Ascending aorta (tissue), 2 donors: ENCODE measurements around the gene DUSP22. TPM values are rescaled to one million over a fixed set of nuclear protein-coding genes. Genes with fewer than 3 reads are reported as not detected.
"Not testable (repeated sequence)": the region's sequence is repeated elsewhere in the genome, so short reads cannot be mapped to it uniquely, and the experiment has no call there.

ENCODE experiments used
- DNase-seq, 2 donors: peaks; one replicate each; pipeline ENCODE4 v3.0.0-alpha.2; 2019; ENCODE audit warnings: low spot score in 2 of 2
- H3K27ac ChIP-seq, 2 donors: fragments of 200-600 bp; sonication (generic); one replicate each; pipeline ENCODE4 v1.5.1; 2016 to 2017; ENCODE audit warnings: mild to moderate bottlenecking in 1 of 2
- H3K27me3 ChIP-seq: fragments of 200-600 bp; sonication (generic); one replicate; pipeline ENCODE4 v1.5.1; 2017
- H3K36me3 ChIP-seq, 2 donors: fragments of 200-600 bp; sonication (generic); one replicate each; pipeline ENCODE4 v1.5.1; 2016
- H3K4me1 ChIP-seq, 2 donors: fragments of 200-600 bp; sonication (generic); one replicate each; pipeline ENCODE4 v1.5.1; 2016 to 2017; ENCODE audit warnings: mild to moderate bottlenecking in 1 of 2
- H3K4me3 ChIP-seq, 2 donors: fragments of 200-600 bp; sonication (generic); one replicate each; pipeline ENCODE4 v1.5.1; 2016 to 2017; ENCODE audit warnings: mild to moderate bottlenecking in 1 of 2
- H3K9me3 ChIP-seq, 2 donors: fragments of 200-600 bp; sonication (generic); one replicate each; pipeline ENCODE4 v1.5.1; 2016
- CTCF ChIP-seq, 3 experiments: fragments of 200-600 bp in 2 of 3; fragments of 450-650 bp in 1 of 3; sonication (generic) in 2 of 3; IDR thresholded peaks; one replicate each; pipeline ENCODE4 v1.5.1; 2016 to 2019; ENCODE audit warnings: antibody characterized with exemption in 3 of 3, mild to moderate bottlenecking in 1 of 3, moderate library complexity in 1 of 3
- intact Hi-C: fragments of 100-400 bp; cut with DNase I; formaldehyde crosslinking; loops from one replicate; pipeline ENCODE4 v1.15.1; 2023
- total RNA-seq: library from RNA; depleted of rRNA; stranded (reverse); fragments of >200 nt; gene quantifications from one replicate; pipeline ENCODE4 v1.1.0, GENCODE V29; 2016

DUSP22 gene
- total RNA-seq, 1 donor from 2014 or later = 216 TPM

DNA sequence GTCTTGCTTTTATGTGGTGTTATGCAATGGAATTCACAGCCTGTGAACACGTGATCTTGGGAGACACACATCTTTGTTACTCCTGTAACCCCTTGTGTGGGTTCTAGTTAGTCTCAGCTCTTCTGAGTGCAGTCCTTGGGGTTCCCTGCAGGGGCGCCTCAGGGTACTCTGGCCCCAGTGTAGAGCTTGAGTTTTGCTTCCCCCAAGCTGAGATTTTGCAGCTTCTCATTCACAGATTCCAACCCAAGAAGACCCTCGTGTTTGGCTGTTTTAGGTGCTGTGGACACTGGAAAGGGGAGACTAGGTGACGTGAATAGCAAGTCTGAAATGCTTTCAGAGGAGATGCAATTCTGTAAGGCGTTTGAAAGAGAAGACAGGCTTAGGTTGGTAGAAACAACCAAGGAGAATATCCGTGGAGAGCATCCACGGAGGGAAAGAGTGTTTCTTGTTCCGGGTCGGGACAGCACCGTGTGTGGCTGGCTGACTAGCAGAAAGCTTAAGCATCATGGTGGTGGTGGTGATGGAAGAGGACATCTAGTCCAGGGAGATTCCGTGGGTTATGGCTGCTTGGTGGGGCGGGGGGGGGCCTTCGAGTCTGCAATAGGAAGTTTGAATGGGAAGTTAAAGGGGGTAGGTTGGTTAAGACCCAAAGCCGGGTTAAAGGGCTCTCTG, 30.1 kb downstream of the DUSP22 start:
- no peaks in the 10 kb centered on the region for H3K36me3 ChIP-seq
- TF ChIP-seq CTCF (IDR thresholded peaks at IDR 0.05) = no peak
- intact Hi-C loops = no loop called here
- no peak overlapping the region for H3K4me3 ChIP-seq
- no peaks in the 10 kb centered on the region for H3K9me3 ChIP-seq
- no peak overlapping the region for H3K27ac ChIP-seq
- no peaks in the 10 kb centered on the region for H3K27me3 ChIP-seq
- DNase-seq = no peak
- H3K4me1 ChIP-seq = peaks cover 0 to 2% of the 10 kb centered on the region in 2 donors

- no peak for DNase-seq
- no peak for TF ChIP-seq CTCF (IDR thresholded peaks at IDR 0.05)
- H3K36me3 ChIP-seq = no peaks in the 10 kb centered on the region
- peaks cover 3 to 8% of the 10 kb centered on the region in 2 donors for H3K4me1 ChIP-seq
- no peaks in the 10 kb centered on the region for H3K9me3 ChIP-seq
- no peak overlapping the region for H3K27ac ChIP-seq
- no peaks in the 10 kb centered on the region for H3K27me3 ChIP-seq
- H3K4me3 ChIP-seq = no peak overlapping the region
- intact Hi-C loops = no loop called here
Observed at GRCh38 chr6:322940-323729, 30.8 kb downstream of the DUSP22 start.

DNA sequence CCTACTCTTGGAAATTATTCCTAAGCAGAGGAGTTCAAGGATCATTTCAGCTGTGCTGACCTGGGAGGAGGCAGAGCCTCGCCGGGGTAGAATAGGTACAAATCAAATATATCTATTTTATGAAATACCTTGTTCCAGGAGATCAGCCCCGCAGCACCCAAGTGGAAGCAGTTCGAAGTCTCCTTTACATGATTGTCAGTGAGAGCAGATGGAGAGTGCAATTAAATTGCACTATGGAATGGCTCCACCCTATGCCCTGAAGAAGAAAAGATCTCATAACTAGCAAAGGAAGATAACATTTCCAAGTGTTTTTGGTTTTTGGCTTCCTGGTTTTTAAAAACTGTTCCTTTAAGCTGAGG, 31.4 kb downstream of the DUSP22 start:
- no peak for TF ChIP-seq CTCF (IDR thresholded peaks at IDR 0.05)

DNA sequence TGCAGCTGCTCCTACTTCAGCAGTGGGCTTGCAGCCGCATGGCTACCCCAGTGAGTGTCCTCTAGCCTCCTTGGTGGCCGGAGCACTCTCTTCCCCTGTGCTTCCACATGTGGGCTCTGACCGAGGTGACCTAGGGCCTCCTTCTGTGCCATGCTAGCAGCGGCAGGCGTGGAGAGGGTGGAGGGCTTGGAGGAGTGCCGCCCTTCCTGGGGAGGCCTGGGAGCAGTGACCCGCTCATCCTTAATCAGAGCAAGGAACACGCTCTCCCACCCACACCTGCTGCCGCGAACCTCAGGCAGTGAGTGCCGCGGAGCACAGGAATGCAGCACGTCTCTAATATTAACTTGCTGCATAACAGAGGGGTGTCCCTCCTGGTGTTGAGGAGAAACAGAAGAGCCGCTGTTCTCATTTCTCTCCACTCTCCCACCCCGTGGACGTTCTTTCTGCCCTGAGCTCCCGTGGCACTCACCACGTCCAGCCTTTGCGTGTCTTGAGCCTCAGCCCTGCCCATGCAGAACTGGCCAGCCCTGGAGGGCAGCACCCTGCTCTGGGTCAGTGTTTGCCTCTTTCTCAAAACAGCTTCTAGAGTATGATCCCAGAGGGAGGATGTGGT, 31.9 kb downstream of the DUSP22 start:
- intact Hi-C loops = no loop called here
- no peaks in the 10 kb centered on the region for H3K36me3 ChIP-seq
- H3K9me3 ChIP-seq = no peaks in the 10 kb centered on the region
- no peak for TF ChIP-seq CTCF (IDR thresholded peaks at IDR 0.05)
- H3K27me3 ChIP-seq = no peaks in the 10 kb centered on the region
- no peak overlapping the region for H3K4me3 ChIP-seq
- peaks cover 3 to 8% of the 10 kb centered on the region in 2 donors for H3K4me1 ChIP-seq
- H3K27ac ChIP-seq = no peak overlapping the region
- no peak for DNase-seq

More for the DNA sequence above, 31.4 kb downstream of the DUSP22 start:
- Histone ChIP-seq H3K36me3 (no peaks in the 10 kb centered on the region), H3K4me3 (no peak overlapping the region), H3K27ac (no peak overlapping the region), H3K9me3 (no peaks in the 10 kb centered on the region), H3K27me3 (no peaks in the 10 kb centered on the region), H3K4me1 (peaks cover 3 to 8% of the 10 kb centered on the region in 2 donors)
- no peak for DNase-seq
- intact Hi-C loops = no loop called here

GRCh38 chr6:324729-325125, 32.4 kb downstream of the DUSP22 start:
- no peaks in the 10 kb centered on the region for H3K36me3 ChIP-seq
- no peaks in the 10 kb centered on the region for H3K27me3 ChIP-seq
- peaks cover 3 to 8% of the 10 kb centered on the region in 2 donors for H3K4me1 ChIP-seq
- H3K9me3 ChIP-seq = no peaks in the 10 kb centered on the region
- no peak for TF ChIP-seq CTCF (IDR thresholded peaks at IDR 0.05)
- intact Hi-C loops = no loop called here
- no peak overlapping the region for H3K4me3 ChIP-seq
- no peak for DNase-seq
- no peak overlapping the region for H3K27ac ChIP-seq

DNA sequence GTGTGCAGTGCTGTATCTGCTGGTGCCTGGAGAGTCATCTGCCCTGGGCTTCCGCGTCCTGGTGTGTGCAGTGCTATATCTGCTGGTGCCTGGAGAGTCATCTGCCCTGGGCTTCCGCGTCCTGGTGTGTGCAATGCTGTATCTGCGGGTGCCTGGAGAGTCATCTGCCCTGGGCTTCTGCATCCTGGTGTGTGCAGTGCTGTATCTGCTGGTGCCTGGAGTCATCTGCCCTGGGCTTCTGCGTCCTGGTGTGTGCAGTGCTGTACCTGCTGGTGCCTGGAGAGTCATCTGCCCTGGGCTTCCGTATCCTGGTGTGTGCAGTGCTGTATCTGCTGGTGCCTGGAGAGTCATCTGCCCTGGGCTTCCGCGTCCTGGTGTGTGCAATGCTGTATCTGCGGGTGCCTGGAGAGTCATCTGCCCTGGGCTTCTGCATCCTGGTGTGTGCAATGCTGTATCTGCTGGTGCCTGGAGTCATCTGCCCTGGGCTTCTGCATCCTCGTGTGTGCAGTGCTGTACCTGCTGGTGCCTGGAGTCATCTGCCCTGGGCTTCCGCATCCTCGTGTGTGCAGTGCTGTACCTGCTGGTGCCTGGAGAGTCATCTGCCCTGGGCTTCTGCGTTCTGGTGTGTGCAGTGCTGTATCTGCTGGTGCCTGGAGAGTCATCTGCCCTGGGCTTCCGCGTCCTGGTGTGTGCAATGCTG, 33.0 kb downstream of the DUSP22 start:
- DNase-seq, H3K27ac ChIP-seq, intact Hi-C loops, H3K36me3 ChIP-seq, H3K4me1 ChIP-seq, H3K27me3 ChIP-seq, H3K4me3 ChIP-seq, H3K9me3 ChIP-seq: not testable (repeated sequence)

DNA sequence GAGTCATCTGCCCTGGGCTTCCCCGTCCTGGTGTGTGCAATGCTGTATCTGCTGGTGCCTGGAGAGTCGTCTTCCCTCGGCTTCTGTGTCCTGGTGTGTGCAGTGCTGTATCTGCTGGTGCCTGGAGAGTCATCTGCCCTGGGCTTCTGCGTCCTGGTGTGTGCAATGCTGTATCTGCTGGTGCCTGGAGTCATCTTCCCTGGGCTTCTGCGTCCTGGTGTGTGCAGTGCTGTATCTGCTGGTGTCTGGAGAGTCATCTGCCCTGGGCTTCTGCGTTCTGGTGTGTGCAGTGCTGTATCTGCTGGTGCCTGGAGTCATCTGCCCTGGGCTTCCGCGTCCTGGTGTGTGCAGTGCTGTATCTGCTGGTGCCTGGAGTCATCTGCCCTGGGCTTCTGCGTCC, 33.8 kb downstream of the DUSP22 start:
- H3K9me3 ChIP-seq, H3K4me3 ChIP-seq, H3K4me1 ChIP-seq, DNase-seq, intact Hi-C loops, H3K27me3 ChIP-seq, H3K27ac ChIP-seq, H3K36me3 ChIP-seq: not testable (repeated sequence)
